GM12878 (cell line): ENCODE measurements around the gene OFD1. TPM values are rescaled to one million over a fixed set of nuclear protein-coding genes. Genes with fewer than 3 reads are reported as not detected.
A peak's percentile ranks its signal among the peaks of the same experiment; 100 is the strongest.
"Not testable (repeated sequence)": the region's sequence is repeated elsewhere in the genome, so short reads cannot be mapped to it uniquely, and the experiment has no call there.

Source experiments
- ATAC-seq: fragments of 200-7000 bp; cut with Tn5 transposase; 3 replicates; pipeline ENCODE4 v1.9.1; 2020; ENCODE audit warnings: mild to moderate bottlenecking, moderate library complexity
- BruUV-seq: library from RNA; stranded (reverse); fragments of 400-500 nt; replicated peaks from 2 replicates; lab custom pipeline; 2021; lab: Mats Ljungman, UMichigan
- CTCF ChIA-PET: fragments of 300-600 bp; sonication (Branson Sonifier 250); formaldehyde crosslinking; extraction: SDS; loops from one replicate; lab custom pipeline; 2021; ENCODE audit warnings: inconsistent platforms; lab: Yijun Ruan, JAX
- POLR2A ChIA-PET: fragments of 350-600 bp; formaldehyde crosslinking; extraction: SDS; loops from one replicate; lab custom pipeline; 2021; ENCODE audit warnings: inconsistent platforms; lab: Charles Lee
- RAD21 ChIA-PET: fragments of 300-600 bp; sonication (Branson Sonifier 250); formaldehyde crosslinking; loops from one replicate; lab custom pipeline; 2023; ENCODE audit warnings: antibody characterized with exemption; ENCODE audit not compliant: unreplicated experiment; lab: Charles Lee
- SMC1A ChIA-PET: fragments of 300-600 bp; sonication (Branson Sonifier 250); formaldehyde crosslinking; loops from one replicate; lab custom pipeline; 2023; ENCODE audit not compliant: unreplicated experiment, uncharacterized antibody; lab: Charles Lee
- DNase-seq: peaks from one replicate; pipeline ENCODE4 v3.0.0-alpha.2; 2011; ENCODE audit warnings: low read depth, low spot score
- FAIRE-seq: peaks from 3 replicates; lab custom pipeline; 2011; peaks lifted over from hg19 to GRCh38; lab: Jason Lieb, UNC
- H2AFZ ChIP-seq: 2 replicates; pipeline ENCODE4 v1.6.0; 2011; ENCODE audit warnings: low read depth, low read length, control low read depth; ENCODE audit not compliant: control insufficient read depth
- H3K27ac ChIP-seq: 2 replicates; pipeline ENCODE4 v1.5.1; 2011; ENCODE audit warnings: control low read depth; ENCODE audit not compliant: control insufficient read depth, insufficient read depth
- H3K27me3 ChIP-seq, 2 experiments: replicated peaks in 1 of 2; 2 replicates each; pipeline versions ENCODE4 v1.6.0 to v1.6.1; 2011; ENCODE audit warnings: low read length in 1 of 2; ENCODE audit not compliant: control insufficient read depth in 2 of 2, insufficient read depth in 2 of 2
- H3K36me3 ChIP-seq, 2 experiments: 2 replicates each; pipeline ENCODE4 v1.5.1; 2011; ENCODE audit warnings: low read length in 1 of 2; ENCODE audit not compliant: control insufficient read depth in 2 of 2, insufficient read depth in 2 of 2
- H3K4me1 ChIP-seq: 2 replicates; pipeline ENCODE4 v1.6.1; 2011; ENCODE audit warnings: mild to moderate bottlenecking, low read length, moderate library complexity, mixed read lengths; ENCODE audit not compliant: control insufficient read depth, insufficient read depth
- H3K4me2 ChIP-seq: 2 replicates; pipeline ENCODE4 v1.6.0; 2011; ENCODE audit warnings: control low read depth; ENCODE audit not compliant: control insufficient read depth, insufficient read depth
- H3K4me3 ChIP-seq: fragments of 200-600 bp; sonication (generic); 2 replicates; pipeline ENCODE4 v1.5.1; 2016
- H3K79me2 ChIP-seq: 2 replicates; pipeline ENCODE4 v1.6.0; 2011; ENCODE audit warnings: low read length; ENCODE audit not compliant: control insufficient read depth, insufficient read depth
- H3K9ac ChIP-seq: 2 replicates; pipeline ENCODE4 v1.8.0; 2011; ENCODE audit warnings: low read length, control low read depth, mixed read lengths; ENCODE audit not compliant: control insufficient read depth, insufficient read depth
- H3K9me3 ChIP-seq: replicated peaks from 3 replicates; pipeline ENCODE4 v1.5.1; 2011; ENCODE audit warnings: mild to moderate bottlenecking, low read length; ENCODE audit not compliant: control insufficient read depth, insufficient read depth
- H4K20me1 ChIP-seq: 2 replicates; pipeline ENCODE4 v1.6.0; 2011; ENCODE audit not compliant: control insufficient read depth, insufficient read depth
- ATF2 ChIP-seq: IDR thresholded peaks from 2 replicates; pipeline ENCODE4 v1.6.1; 2012; ENCODE audit warnings: low read length, inconsistent platforms
- BCL11A ChIP-seq: IDR thresholded peaks from 2 replicates; pipeline ENCODE4 v1.6.1; 2011; ENCODE audit warnings: low read depth, low read length
- CBX3 ChIP-seq: fragments of 200-600 bp; sonication (generic); IDR thresholded peaks from 2 replicates; pipeline ENCODE4 v1.6.1; 2016; ENCODE audit warnings: low read depth, borderline replicate concordance
- IKZF1 ChIP-seq: fragments of 450-650 bp; conservative IDR thresholded peaks from 2 replicates; pipeline ENCODE4 v1.6.1; 2017; ENCODE audit warnings: antibody characterized with exemption, mild to moderate bottlenecking
- MYB ChIP-seq: fragments of 150-350 bp; IDR thresholded peaks from 2 replicates; pipeline ENCODE4 v1.6.1; 2014; ENCODE audit warnings: mild to moderate bottlenecking, low read depth, low read length, borderline replicate concordance
- PRDM15 ChIP-seq: fragments of 450-650 bp; formaldehyde crosslinking; IDR thresholded peaks from 2 replicates; pipeline ENCODE4 v1.4.0; 2020; ENCODE audit warnings: mild to moderate bottlenecking, moderate library complexity
- SMARCA5 ChIP-seq: fragments of 450-650 bp; IDR thresholded peaks from 2 replicates; pipeline ENCODE4 v1.6.1; 2017; ENCODE audit warnings: mild to moderate bottlenecking
- TCF12 ChIP-seq: IDR thresholded peaks from 2 replicates; pipeline ENCODE4 v1.6.1; 2011; ENCODE audit warnings: low read depth, mild to moderate bottlenecking, low read length
- ZSCAN29 ChIP-seq: fragments of 450-650 bp; IDR thresholded peaks from 2 replicates; pipeline ENCODE4 v1.6.1; 2017; ENCODE audit warnings: mild to moderate bottlenecking, moderate library complexity
- WGBS: methylation state at CpG from one replicate; pipeline ENCODE4 v1.1.6; 2016; ENCODE audit warnings: low lambda C conversion rate; ENCODE audit not compliant: insufficient replicate concordance, insufficient coverage; ENCODE audit errors: missing lambda C conversion rate; 5-methylcytosine and 5-hydroxymethylcytosine counted together
- in situ Hi-C: fragments of 300-500 bp; cut with MboI; formaldehyde crosslinking; loops from 9 replicates; pipeline ENCODE4 v1.14.3; 2018; ENCODE audit warnings: mixed read lengths
- intact Hi-C: fragments of 100-400 bp; cut with micrococcal nuclease; formaldehyde crosslinking; loops from one replicate; pipeline ENCODE4 v1.14.2; 2022; ENCODE audit not compliant: unreplicated experiment
- polyA plus RNA-seq, 11 experiments: library from polyadenylated mRNA; depleted of rRNA in 4 of 11; unstranded in 6 of 11; stranded (reverse) in 5 of 11; fragments of >200 nt; fragmentation: Nextera tagmentation in 4 of 11; fragmentation: Illumina TruSeq in 1 of 11; extraction: Ambion mirVana in 4 of 11; extraction: Trizol in 1 of 11; gene quantifications; 1 replicate in 1 of 11; 2 replicates in 10 of 11; pipeline versions ENCODE4 v1.2.1 to v1.2.3, GENCODE V29; 2011 to 2016; ENCODE audit warnings: inconsistent platforms in 2 of 11, missing spikeins in 2 of 11, low read depth in 1 of 11
- total RNA-seq, 4 experiments: library from RNA; depleted of rRNA in 3 of 4; stranded (reverse); fragments of >200 nt in 3 of 4; fragmentation: Illumina TruSeq in 1 of 4; extraction: Trizol in 1 of 4; gene quantifications; 2 replicates each; pipeline versions ENCODE4 v1.2.1 to v1.2.3, GENCODE V29; 2013 to 2021

OFD1 gene
- total and polyA plus RNA-seq, 10 of the 15 experiments (the other 5 are each of a cell fraction or from before 2014, with no cell fraction given) = 22.4 to 77.2 (median 34.1) TPM

GRCh38 chrX:13730523-13730922 lies 4.0 kb upstream of the OFD1 start:
- intact Hi-C loops = loop anchor here (5.0 kb wide), 2 partner anchors 73 to 1142 kb away; partner anchors contain the start of genes FANCB and MOSPD2
- BruUV-seq, H3K4me1 ChIP-seq, H3K36me3 ChIP-seq, ATAC-seq, CTCF ChIA-PET, H3K9me3 ChIP-seq, SMC1A ChIA-PET, H3K27ac ChIP-seq, RAD21 ChIA-PET, POLR2A ChIA-PET, H3K4me3 ChIP-seq, H3K4me2 ChIP-seq, H4K20me1 ChIP-seq, H3K27me3 ChIP-seq, H2AFZ ChIP-seq, in situ Hi-C loops, DNase-seq, FAIRE-seq, H3K9ac ChIP-seq: not testable (repeated sequence)
- 100% methylated on average over 1 of the region's 1 CpG for WGBS
- H3K79me2 ChIP-seq = peaks cover 44% of the 10 kb centered on the region

GRCh38 chrX:13732246-13733067 lies 2.1 kb upstream of the OFD1 start:
- H3K79me2 ChIP-seq = peaks cover 56% of the 10 kb centered on the region
- no peak overlapping the region for H2AFZ ChIP-seq
- DNase-seq = no peak
- no peak for FAIRE-seq
- ATAC-seq = no peak
- no peaks in the 10 kb centered on the region for H3K4me1 ChIP-seq
- H3K9me3 ChIP-seq = no peaks in the 10 kb centered on the region
- POLR2A ChIA-PET = interaction anchor here (0.6 to 8.3 kb wide), 3 partner anchors 9 to 37 kb away, joined by 3 to 130 read pairs (median 4); no protein-coding TSS in a partner anchor
- 0 out of 2 replicates have a peak overlapping the region, but pooled peaks have one; percentile 13 for H3K9ac ChIP-seq
- H3K27me3 ChIP-seq = no peaks in the 10 kb centered on the region
- peak overlapping the region; percentile 86 for H3K4me2 ChIP-seq
- H3K4me3 ChIP-seq = peak overlapping the region; percentile 78
- RAD21 ChIA-PET = interaction anchor here (0.9 to 7.9 kb wide), 7 partner anchors 17 to 637 kb away, joined by 3 to 201 read pairs (median 14); partner anchors contain the start of gene RAB9A
- intact Hi-C loops = loop anchor here (5.0 kb wide), 2 partner anchors 75 to 1140 kb away; partner anchors contain the start of genes FANCB and MOSPD2
- H3K27ac ChIP-seq = peak overlapping the region; percentile 33; the same call in 1 of the 2 replicates
- no TSS peak for BruUV-seq
- CTCF ChIA-PET = interaction anchor here (1.0 to 8.2 kb wide), 6 partner anchors 9 to 77 kb away, joined by 3 to 113 read pairs (median 4); no protein-coding TSS in a partner anchor
- H3K36me3 ChIP-seq = no peaks in the 10 kb centered on the region
- 79% methylated on average over 7 of the region's 7 CpGs for WGBS
- in situ Hi-C loops = no loop called here
- SMC1A ChIA-PET = interaction anchor here (0.6 to 6.8 kb wide), 16 partner anchors 9 to 321 kb away, joined by 3 to 173 read pairs (median 4); partner anchors contain the start of gene RAB9A
- no peaks in the 10 kb centered on the region for H4K20me1 ChIP-seq
- TF ChIP-seq CBX3 = no peak
- no peak for TF ChIP-seq PRDM15 (CRISPR knock-in tag)
- no peak for TF ChIP-seq ATF2
- no peak for TF ChIP-seq MYB
- TF ChIP-seq SMARCA5 = no peak
- no peak for TF ChIP-seq ZSCAN29
- no peak for TF ChIP-seq TCF12
- no peak for TF ChIP-seq BCL11A
- 0 out of 2 replicates have a peak, but pooled peaks have one; percentile 19 for TF ChIP-seq IKZF1
